ENCODE results near the gene KDM1A. TPM values are rescaled to one million over a fixed set of nuclear protein-coding genes. Genes with fewer than 3 reads are reported as not detected.

Gene KDM1A
- total and polyA plus RNA-seq, 4 donors: 16.4 to 73.0 (median 33.8) TPM

DNA sequence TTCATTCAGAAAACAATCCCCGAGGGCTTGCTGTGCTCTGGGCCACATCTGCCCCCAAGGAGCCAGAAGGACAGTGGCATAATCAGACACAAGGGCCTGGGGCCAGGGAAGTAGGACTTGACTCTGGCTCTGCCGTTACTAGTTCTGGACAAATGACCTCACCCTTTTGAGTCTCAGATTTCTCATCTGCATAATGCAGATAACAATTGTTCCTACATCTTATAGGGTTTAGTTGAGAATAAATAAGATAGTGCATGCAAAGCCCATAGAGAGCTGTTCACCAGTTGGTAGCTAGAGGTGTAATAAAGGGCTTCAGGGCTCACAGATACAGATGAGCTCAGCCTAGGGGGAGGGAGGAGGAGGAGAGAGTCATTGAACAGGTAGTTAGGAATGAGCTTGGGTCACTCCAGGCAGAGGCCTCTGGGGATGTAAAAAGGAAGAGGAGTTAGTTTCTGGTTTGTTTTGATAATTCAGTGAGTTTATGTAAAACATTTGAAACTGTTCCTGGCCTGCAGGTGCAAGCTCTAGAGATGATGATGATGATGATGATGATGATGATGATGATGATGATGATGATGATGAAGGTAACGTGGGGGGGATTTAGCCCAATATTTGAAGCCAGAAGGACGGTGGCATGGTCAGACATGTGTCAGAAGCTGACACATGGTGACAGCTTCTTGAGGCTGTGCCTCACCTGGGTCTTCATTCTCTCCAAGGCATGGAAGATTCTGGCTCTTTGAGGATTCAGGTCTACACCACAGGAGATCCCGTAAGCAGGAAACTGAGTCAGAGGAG lies 47.5 kb upstream of the KDM1A start:
- ATAC-seq (ENCODE audit: insufficient read depth, low FRiP score) (no peak), DNase-seq (no peak)
- peaks cover 0 to 18% (median 0%) of the 10 kb centered on the region in 3 donors for H3K27me3 ChIP-seq (ENCODE audit: control insufficient read depth in 3 of 3, insufficient read depth in 3 of 3, low read length in 2 of 3)
- WGBS, 2 donors: 69 to 74% methylated on average over 5 of the region's 5 CpGs
- H3K36me3 ChIP-seq (ENCODE audit: control insufficient read depth in 4 of 4, insufficient read depth in 4 of 4, low read length in 4 of 4): no peaks in the 10 kb centered on the region
- peaks cover 0 to 2% (median under 1%) of the 10 kb centered on the region in 4 donors for H3K9me3 ChIP-seq (ENCODE audit: control insufficient read depth in 4 of 4, insufficient read depth in 3 of 4, low read length in 3 of 4)
- H3K27ac ChIP-seq (ENCODE audit: low read depth in 1 of 2, low read length in 1 of 2): no peak overlapping the region
- TF ChIP-seq, protein P1, sequence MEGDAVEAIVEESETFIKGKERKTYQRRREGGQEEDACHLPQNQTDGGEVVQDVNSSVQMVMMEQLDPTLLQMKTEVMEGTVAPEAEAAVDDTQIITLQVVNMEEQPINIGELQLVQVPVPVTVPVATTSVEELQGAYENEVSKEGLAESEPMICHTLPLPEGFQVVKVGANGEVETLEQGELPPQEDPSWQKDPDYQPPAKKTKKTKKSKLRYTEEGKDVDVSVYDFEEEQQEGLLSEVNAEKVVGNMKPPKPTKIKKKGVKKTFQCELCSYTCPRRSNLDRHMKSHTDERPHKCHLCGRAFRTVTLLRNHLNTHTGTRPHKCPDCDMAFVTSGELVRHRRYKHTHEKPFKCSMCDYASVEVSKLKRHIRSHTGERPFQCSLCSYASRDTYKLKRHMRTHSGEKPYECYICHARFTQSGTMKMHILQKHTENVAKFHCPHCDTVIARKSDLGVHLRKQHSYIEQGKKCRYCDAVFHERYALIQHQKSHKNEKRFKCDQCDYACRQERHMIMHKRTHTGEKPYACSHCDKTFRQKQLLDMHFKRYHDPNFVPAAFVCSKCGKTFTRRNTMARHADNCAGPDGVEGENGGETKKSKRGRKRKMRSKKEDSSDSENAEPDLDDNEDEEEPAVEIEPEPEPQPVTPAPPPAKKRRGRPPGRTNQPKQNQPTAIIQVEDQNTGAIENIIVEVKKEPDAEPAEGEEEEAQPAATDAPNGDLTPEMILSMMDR (IDR thresholded peaks at IDR 0.05; ENCODE audit: control extremely low read depth, extremely low read depth): no peak
- no peak overlapping the region for H3K9ac ChIP-seq (ENCODE audit: insufficient read depth in 1 of 2, low read length in 2 of 2)
- no peak overlapping the region for H3K4me3 ChIP-seq
- no peaks in the 10 kb centered on the region for H3K4me1 ChIP-seq (ENCODE audit: control insufficient read depth in 5 of 5, insufficient read depth in 5 of 5, low read length in 5 of 5)

DNA sequence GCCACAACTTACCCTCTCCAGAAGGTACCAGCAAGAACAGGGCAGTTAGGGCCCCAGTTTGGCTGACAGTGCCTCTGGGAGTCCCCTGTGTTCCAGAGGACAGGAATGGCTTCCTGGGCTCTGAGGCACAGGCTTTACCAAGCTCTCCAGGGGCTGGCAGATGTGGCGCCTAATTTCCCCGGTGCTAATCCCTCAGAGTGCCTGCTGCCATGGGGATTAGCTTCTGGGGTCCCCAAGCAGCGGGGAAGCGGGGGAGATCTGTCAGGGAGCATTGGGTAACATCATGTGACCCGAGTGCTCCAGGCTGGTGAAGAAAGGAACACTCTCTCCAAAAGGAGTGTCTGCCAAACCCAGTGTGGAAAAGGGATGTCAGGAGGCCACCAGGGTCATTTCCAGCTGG lies 46.5 kb upstream of the KDM1A start, which contains the start of gene LACTBL1:
TSS of gene LACTBL1 (minus strand) at position 107 of the 400 bp plus-strand sequence. CDS start 550 bp downstream, outside the sequence.
- H3K27me3 ChIP-seq (ENCODE audit: control insufficient read depth in 3 of 3, insufficient read depth in 3 of 3, low read length in 2 of 3): peaks cover 0 to 18% (median 0%) of the 10 kb centered on the region in 3 donors

DNA sequence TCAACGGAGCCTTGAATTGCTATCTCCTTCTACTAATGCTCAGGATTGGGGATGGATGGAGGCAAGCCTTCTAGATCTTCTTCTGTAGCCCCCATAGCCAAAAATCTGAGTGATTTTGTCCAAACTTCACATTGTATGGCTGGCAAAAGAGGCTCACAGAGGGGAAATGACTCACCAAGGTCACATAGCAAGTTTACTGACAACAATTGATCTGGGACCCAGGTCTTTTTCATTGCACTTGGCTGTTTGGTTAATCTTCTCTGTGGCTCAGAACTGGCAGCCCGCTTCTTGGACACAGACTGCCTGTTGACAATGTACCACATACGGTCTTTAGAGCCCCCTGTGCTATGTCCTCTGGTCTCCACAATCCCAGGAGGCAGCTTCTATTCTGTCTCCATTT lies 43.6 kb upstream of the KDM1A start:
- ATAC-seq (ENCODE audit: insufficient read depth, low FRiP score) (no peak), DNase-seq (no peak)
- 75 to 91% methylated on average over 3 of the region's 3 CpGs for WGBS, 2 donors
- Histone ChIP-seq H3K9ac (ENCODE audit: insufficient read depth in 1 of 2, low read length in 2 of 2) (no peak overlapping the region), H3K9me3 (ENCODE audit: control insufficient read depth in 4 of 4, insufficient read depth in 3 of 4, low read length in 3 of 4) (peaks cover 0 to 2% (median 0%) of the 10 kb centered on the region in 4 donors), H3K27me3 (ENCODE audit: control insufficient read depth in 3 of 3, insufficient read depth in 3 of 3, low read length in 2 of 3) (peaks cover 0 to 11% (median 0%) of the 10 kb centered on the region in 3 donors), H3K27ac (ENCODE audit: low read depth in 1 of 2, low read length in 1 of 2) (no peak overlapping the region), H3K4me3 (no peak overlapping the region), H3K36me3 (ENCODE audit: control insufficient read depth in 4 of 4, insufficient read depth in 4 of 4, low read length in 4 of 4) (no peaks in the 10 kb centered on the region), H3K4me1 (ENCODE audit: control insufficient read depth in 5 of 5, insufficient read depth in 5 of 5, low read length in 5 of 5) (no peaks in the 10 kb centered on the region)
- TF ChIP-seq, protein P1 (IDR thresholded peaks at IDR 0.05; ENCODE audit: control extremely low read depth, extremely low read depth): no peak

More for the DNA sequence above, 46.5 kb upstream of the KDM1A start, which contains the start of gene LACTBL1:
- no peak for ATAC-seq (ENCODE audit: insufficient read depth, low FRiP score)
- no peak within 1 kb of the TSS for H3K9ac ChIP-seq (ENCODE audit: insufficient read depth in 1 of 2, low read length in 2 of 2)
- 67 to 79% methylated on average over 5 of the region's 5 CpGs for WGBS, 2 donors
- H3K4me3 ChIP-seq: no peak within 1 kb of the TSS
- H3K9me3 ChIP-seq (ENCODE audit: control insufficient read depth in 4 of 4, insufficient read depth in 3 of 4, low read length in 3 of 4): peaks cover 0 to 2% (median 0%) of the 10 kb centered on the region in 4 donors
- TF ChIP-seq, protein P1 (IDR thresholded peaks at IDR 0.05; ENCODE audit: control extremely low read depth, extremely low read depth): no peak
- no peaks in the 10 kb centered on the region for H3K36me3 ChIP-seq (ENCODE audit: control insufficient read depth in 4 of 4, insufficient read depth in 4 of 4, low read length in 4 of 4)
- DNase-seq: no peak
- H3K4me1 ChIP-seq (ENCODE audit: control insufficient read depth in 5 of 5, insufficient read depth in 5 of 5, low read length in 5 of 5): no peaks in the 10 kb centered on the region
- H3K27ac ChIP-seq (ENCODE audit: low read depth in 1 of 2, low read length in 1 of 2): no peak within 1 kb of the TSS

Measured in lung (tissue), 12 donors.